Liver (tissue), 9 donors: ENCODE data around the gene LILRA6. TPM values are rescaled to one million over a fixed set of nuclear protein-coding genes. Genes with fewer than 3 reads are reported as not detected.

Experiments
- DNase-seq: peaks from one replicate; pipeline ENCODE4 v3.0.0-alpha.2; 2017; ENCODE audit warnings: low spot score
- H3K27ac ChIP-seq, 2 donors: one replicate each; pipeline ENCODE4 v1.7.0; 2013; ENCODE audit warnings: inconsistent platforms in 2 of 2, low read length in 2 of 2, control low read depth in 1 of 2, low read depth in 1 of 2, mild to moderate bottlenecking in 1 of 2
- H3K27me3 ChIP-seq, 4 donors: one replicate each; pipeline versions ENCODE4 v1.6.1 to v1.7.0; 2013; ENCODE audit warnings: low read length in 3 of 4, inconsistent platforms in 1 of 4, mild to moderate bottlenecking in 1 of 4, moderate library complexity in 1 of 4; ENCODE audit not compliant: control insufficient read depth in 4 of 4, insufficient read depth in 4 of 4
- H3K36me3 ChIP-seq, 4 donors: one replicate each; pipeline versions ENCODE4 v1.6.1 to v1.7.0; 2013; ENCODE audit warnings: low read length in 3 of 4, mild to moderate bottlenecking in 3 of 4, low read depth in 1 of 4, moderate library complexity in 1 of 4; ENCODE audit not compliant: control insufficient read depth in 4 of 4, insufficient read depth in 3 of 4
- H3K4me1 ChIP-seq, 4 donors: one replicate each; pipeline versions ENCODE4 v1.6.1 to v1.7.0; 2013; ENCODE audit warnings: low read length in 3 of 4, mild to moderate bottlenecking in 3 of 4, moderate library complexity in 1 of 4; ENCODE audit not compliant: control insufficient read depth in 4 of 4, insufficient read depth in 4 of 4
- H3K4me3 ChIP-seq, 3 donors: one replicate each; pipeline versions ENCODE4 v1.6.1 to v1.7.0; 2013; ENCODE audit warnings: low read length in 3 of 3, control low read depth in 1 of 3, low read depth in 1 of 3, mild to moderate bottlenecking in 1 of 3
- H3K9ac ChIP-seq, 2 donors: one replicate each; pipeline ENCODE4 v1.7.0; 2013; ENCODE audit warnings: low read length in 2 of 2, mild to moderate bottlenecking in 2 of 2, moderate library complexity in 2 of 2, control low read depth in 1 of 2, low read depth in 1 of 2
- H3K9me3 ChIP-seq, 4 donors: one replicate each; pipeline versions ENCODE4 v1.6.1 to v1.7.0; 2013; ENCODE audit warnings: low read length in 3 of 4; ENCODE audit not compliant: control insufficient read depth in 4 of 4
- ATF3 ChIP-seq: IDR thresholded peaks from 2 replicates; pipeline ENCODE4 v1.6.1; 2016; ENCODE audit warnings: antibody characterized with exemption
- CTCF ChIP-seq: fragments of 150-350 bp; IDR thresholded peaks from 2 replicates; pipeline ENCODE4 v1.5.1; 2017; ENCODE audit warnings: improper control_type of control experiment, low read depth, low read length; ENCODE audit not compliant: missing input control
- EGR1 ChIP-seq, 2 donors: IDR thresholded peaks; 2 replicates each; pipeline ENCODE4 v1.6.1; 2016 to 2018; ENCODE audit warnings: antibody characterized with exemption in 2 of 2, low read depth in 2 of 2
- FOXA1 ChIP-seq: IDR thresholded peaks from 2 replicates; pipeline ENCODE4 v1.6.1; 2016; ENCODE audit warnings: antibody characterized with exemption
- GABPA ChIP-seq, 2 donors: IDR thresholded peaks in 1 of 2; conservative IDR thresholded peaks in 1 of 2; 2 replicates each; pipeline ENCODE4 v1.6.1; 2016; ENCODE audit warnings: antibody characterized with exemption in 2 of 2, mild to moderate bottlenecking in 1 of 2, moderate library complexity in 1 of 2
- HNF4A ChIP-seq, 2 donors: conservative IDR thresholded peaks; 2 replicates each; pipeline ENCODE4 v1.6.1; 2016; ENCODE audit warnings: antibody characterized with exemption in 2 of 2, mild to moderate bottlenecking in 2 of 2
- HNF4G ChIP-seq: IDR thresholded peaks from 2 replicates; pipeline ENCODE4 v1.6.1; 2016; ENCODE audit warnings: antibody characterized with exemption
- JUND ChIP-seq, 2 donors: IDR thresholded peaks; 2 replicates each; pipeline ENCODE4 v1.6.1; 2016; ENCODE audit warnings: antibody characterized with exemption in 2 of 2
- MAX ChIP-seq: IDR thresholded peaks from 2 replicates; pipeline ENCODE4 v1.6.1; 2016; ENCODE audit warnings: antibody characterized with exemption
- NR2F2 ChIP-seq: IDR thresholded peaks from 2 replicates; pipeline ENCODE4 v1.6.1; 2016; ENCODE audit warnings: antibody characterized with exemption
- REST ChIP-seq: IDR thresholded peaks from 2 replicates; pipeline ENCODE4 v1.6.1; 2016; ENCODE audit warnings: antibody characterized with exemption, mild to moderate bottlenecking
- RXRA ChIP-seq, 2 donors: IDR thresholded peaks; 2 replicates each; pipeline ENCODE4 v1.6.1; 2017 to 2018; ENCODE audit warnings: antibody characterized with exemption in 2 of 2, mild to moderate bottlenecking in 1 of 2
- SP1 ChIP-seq: IDR thresholded peaks from 2 replicates; pipeline ENCODE4 v1.6.1; 2018; ENCODE audit warnings: antibody characterized with exemption, mild to moderate bottlenecking
- TAF1 ChIP-seq: conservative IDR thresholded peaks from 2 replicates; pipeline ENCODE4 v1.6.1; 2016; ENCODE audit warnings: antibody characterized with exemption, mild to moderate bottlenecking
- YY1 ChIP-seq: IDR thresholded peaks from 2 replicates; pipeline ENCODE4 v1.6.1; 2016; ENCODE audit warnings: antibody characterized with exemption, mild to moderate bottlenecking
- ZBTB33 ChIP-seq: IDR thresholded peaks from 2 replicates; pipeline ENCODE4 v1.6.1; 2016; ENCODE audit warnings: antibody characterized with exemption
- WGBS: extraction: QIAGEN DNeasy Blood & Tissue Kit; methylation state at CpG from one replicate; pipeline ENCODE4 v1.1.7; 2013; 5-methylcytosine and 5-hydroxymethylcytosine counted together
- polyA plus RNA-seq, 2 donors: library from polyadenylated mRNA; stranded (reverse) in 1 of 2; unstranded in 1 of 2; fragments of 200-250 nt in 1 of 2; fragments of >200 nt in 1 of 2; fragmentation: Nextera tagmentation in 1 of 2; extraction: Ambion mirVana in 1 of 2; gene quantifications; one replicate each; pipeline versions ENCODE4 v1.2.1 to v1.2.3, GENCODE V29; 2013 to 2015
- total RNA-seq, 2 donors: library from RNA; depleted of rRNA; stranded (reverse); fragments of >200 nt; gene quantifications; one replicate each; pipeline ENCODE4 v1.2.3, GENCODE V29; 2014
- donor health status: healthy.
- donor health status: healthy.
- donor health status: healthy.
- donor health status: healthy.
- donor health status: healthy.

LILRA6 gene
- total and polyA plus RNA-seq, 4 donors = 1.0 to 2.8 (median 1.7) TPM

GRCh38 chr19:54211235-54211634 is 31.4 kb downstream of the LILRA6 start:
- Histone ChIP-seq H3K36me3 (peaks cover 5 to 15% (median 11%) of the 10 kb centered on the region in 4 donors), H3K27me3 (no peaks in the 10 kb centered on the region), H3K4me1 (peaks cover 26 to 53% (median 43%) of the 10 kb centered on the region in 4 donors), H3K27ac (peak overlapping the region; percentile 88 to 94), H3K9me3 (no peaks in the 10 kb centered on the region), H3K4me3 (peak overlapping the region in 2 of 3 donors; percentile 3 to 29), H3K9ac (no peak overlapping the region)
- WGBS = 85% methylated on average over 12 of the region's 12 CpGs
- no peak for TF ChIP-seq SP1
- TF ChIP-seq HNF4A (conservative IDR thresholded peaks at IDR 0.05) = no peak
- no peak for TF ChIP-seq NR2F2
- no peak for TF ChIP-seq TAF1
- TF ChIP-seq FOXA1 = no peak
- TF ChIP-seq CTCF = no peak
- TF ChIP-seq REST = no peak
- no peak for TF ChIP-seq YY1
- no peak for TF ChIP-seq MAX
- no peak for TF ChIP-seq JUND (IDR thresholded peaks at IDR 0.05)
- no peak for TF ChIP-seq RXRA (IDR thresholded peaks at IDR 0.05)
- no peak for TF ChIP-seq EGR1 (IDR thresholded peaks at IDR 0.05; ENCODE audit: low read depth in 2 of 2)
- no peak for TF ChIP-seq GABPA (IDR thresholded peaks at IDR 0.05 in 1 of 2, conservative IDR thresholded peaks at IDR 0.05 in 1 of 2)
- no peak for TF ChIP-seq ATF3
- TF ChIP-seq ZBTB33 = no peak
- no peak for TF ChIP-seq HNF4G
- DNase-seq = no peak
